ENCODE results near the gene NNMT. TPM values are rescaled to one million over a fixed set of nuclear protein-coding genes. Genes with fewer than 3 reads are reported as not detected.

Gene NNMT
- total and polyA plus RNA-seq, 9 of the 15 experiments (the other 6 are each of a cell fraction or from before 2014, with no cell fraction given), result 6.1 to 15.0 (median 11.2) TPM

DNA sequence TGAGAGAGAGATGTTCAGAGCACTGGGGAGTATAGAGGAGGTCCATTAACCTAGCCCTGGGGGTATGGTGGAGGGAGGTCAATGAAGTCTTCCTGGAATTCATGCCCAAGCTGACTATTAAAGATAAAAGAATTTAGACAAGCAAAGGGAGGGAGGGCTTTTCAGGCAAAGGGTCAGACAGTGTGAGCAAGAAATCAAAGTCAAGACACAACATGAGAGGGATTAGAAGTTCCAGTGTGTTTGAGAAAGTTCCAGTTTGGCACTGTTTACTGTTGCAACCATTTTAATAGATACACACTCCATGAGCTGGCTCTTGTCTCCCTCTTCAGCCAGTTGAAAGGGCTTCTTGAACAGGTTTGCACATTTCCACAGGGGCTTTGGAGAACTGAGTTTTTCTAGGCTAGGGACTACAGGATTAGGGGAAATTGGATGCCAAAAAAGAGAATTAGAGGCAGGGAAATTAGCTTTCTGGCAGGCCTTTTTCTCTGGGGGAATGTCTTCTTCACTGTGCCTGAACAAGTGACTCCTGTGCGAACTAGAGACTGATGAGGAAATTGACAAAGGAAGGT lies 14.7 kb upstream of the NNMT start:
- intact Hi-C loops (cut with micrococcal nuclease) (loop anchor here (2.0 kb wide), 1 partner anchor 119 kb away; the partner anchor contains the start of genes C11orf71 and RBM7), in situ Hi-C loops (cut with MboI) (loop anchor here (10.0 kb wide), 2 partner anchors 483 to 1447 kb away; no protein-coding TSS in a partner anchor)
- ATAC-seq (no peak; the same call in 2 of the 3 replicates), DNase-seq (ENCODE audit: extremely low read depth in 1 of 4, low spot score in 3 of 4) (no peak), FAIRE-seq (no peak)
- Histone ChIP-seq H3K4me1 (replicated peaks in 1 of 2; ENCODE audit: control insufficient read depth in 2 of 2, insufficient read depth in 2 of 2, low read length in 2 of 2) (peaks cover 0 to 4% of the 10 kb centered on the region in 2 experiments; a peak in 1 of 5 replicates), H3K27me3 (ENCODE audit: control insufficient read depth in 2 of 2, insufficient read depth in 2 of 2, low read length in 2 of 2) (peaks cover 3 to 5% of the 10 kb centered on the region in 2 experiments; a peak in 2 of 5 replicates), H3K4me3 (no peak overlapping the region), H3K27ac (ENCODE audit: extremely low read depth, low read depth, low read length) (no peak overlapping the region), H3K79me2 (ENCODE audit: control insufficient read depth, insufficient read depth, low read length) (no peaks in the 10 kb centered on the region), H3K9me3 (replicated peaks; ENCODE audit: control insufficient read depth, insufficient read depth, low read depth, low read length) (no peaks in the 10 kb centered on the region), H2AFZ (ENCODE audit: low read depth, low read length) (no peak overlapping the region; the same call in 1 of the 2 replicates), H3K4me2 (ENCODE audit: insufficient read depth, low read length) (no peak overlapping the region), H3K9me1 (ENCODE audit: control insufficient read depth, insufficient read depth, low read length) (no peaks in the 10 kb centered on the region), H3K9ac (ENCODE audit: insufficient read depth in 1 of 2, low read depth in 2 of 2, low read length in 2 of 2) (no peak overlapping the region), H3K36me3 (ENCODE audit: control insufficient read depth, insufficient read depth, low read length) (no peaks in the 10 kb centered on the region), H4K20me1 (replicated peaks; ENCODE audit: control insufficient read depth, insufficient read depth, low read length) (no peaks in the 10 kb centered on the region)
- POLR2A ChIA-PET, result interaction anchor here (0.8 to 1.0 kb wide), 3 partner anchors 12 to 114 kb away, joined by 3 to 4 read pairs (median 4); no protein-coding TSS in a partner anchor
- no TSS peak for BruUV-seq (replicated peaks)
- CTCF ChIA-PET (ENCODE audit: low intra/inter-chr PET ratio), result interaction anchor here (2.8 kb wide), 1 partner anchor 481 kb away, joined by 16 read pairs; no protein-coding TSS in a partner anchor
- WGBS (ENCODE audit: insufficient coverage, low coverage, missing lambda C conversion rate), result 42% methylated on average over 1 of the region's 1 CpG
- no peak for TF ChIP-seq MEIS2 (IDR thresholded peaks at IDR 0.05; ENCODE audit: partially characterized antibody)
- TF ChIP-seq CBFA2T3 (IDR thresholded peaks at IDR 0.05), result peak; percentile 7; the same call in 1 of the 2 replicates

DNA sequence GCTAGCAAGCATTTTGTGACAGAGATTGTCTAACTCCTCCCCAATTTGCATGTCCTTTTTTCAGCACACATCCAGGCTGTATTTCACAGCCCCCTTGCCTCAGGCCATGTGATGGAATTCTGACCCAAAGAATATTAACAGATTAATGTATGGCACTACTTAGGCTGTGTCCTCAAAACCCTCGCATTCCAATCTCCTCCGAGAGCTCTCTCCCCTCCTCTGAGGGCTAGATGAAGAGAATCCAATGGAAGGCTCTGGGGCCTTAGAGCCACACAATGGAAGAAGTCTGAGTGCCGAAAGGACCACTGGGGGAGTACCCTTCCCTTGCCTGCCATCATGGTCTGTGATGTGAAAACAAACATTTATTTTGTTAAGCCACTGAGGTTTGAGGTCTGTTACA lies 13.7 kb upstream of the NNMT start:
- BruUV-seq (replicated peaks), result no TSS peak
- Histone ChIP-seq H3K9me1 (ENCODE audit: control insufficient read depth, insufficient read depth, low read length) (no peaks in the 10 kb centered on the region), H3K9ac (ENCODE audit: insufficient read depth in 1 of 2, low read depth in 2 of 2, low read length in 2 of 2) (no peak overlapping the region), H3K4me1 (replicated peaks in 1 of 2; ENCODE audit: control insufficient read depth in 2 of 2, insufficient read depth in 2 of 2, low read length in 2 of 2) (peaks cover 0 to 4% of the 10 kb centered on the region in 2 experiments; a peak in 2 of 5 replicates), H3K4me3 (no peak overlapping the region), H3K4me2 (ENCODE audit: insufficient read depth, low read length) (no peak overlapping the region), H2AFZ (ENCODE audit: low read depth, low read length) (no peak overlapping the region), H4K20me1 (replicated peaks; ENCODE audit: control insufficient read depth, insufficient read depth, low read length) (no peaks in the 10 kb centered on the region), H3K9me3 (replicated peaks; ENCODE audit: control insufficient read depth, insufficient read depth, low read depth, low read length) (no peaks in the 10 kb centered on the region), H3K27ac (ENCODE audit: extremely low read depth, low read depth, low read length) (no peak overlapping the region), H3K36me3 (ENCODE audit: control insufficient read depth, insufficient read depth, low read length) (no peaks in the 10 kb centered on the region), H3K27me3 (ENCODE audit: control insufficient read depth in 2 of 2, insufficient read depth in 2 of 2, low read length in 2 of 2) (peaks cover 3 to 5% of the 10 kb centered on the region in 2 experiments; a peak in 2 of 5 replicates), H3K79me2 (ENCODE audit: control insufficient read depth, insufficient read depth, low read length) (no peaks in the 10 kb centered on the region)
- intact Hi-C loops (cut with micrococcal nuclease), result no loop called here
- POLR2A ChIA-PET, result no interaction called here
- CTCF ChIA-PET (ENCODE audit: low intra/inter-chr PET ratio), result no interaction called here
- WGBS (ENCODE audit: insufficient coverage, low coverage, missing lambda C conversion rate), result 15% methylated on average over 3 of the region's 3 CpGs
- DNase-seq (ENCODE audit: extremely low read depth in 1 of 4, low spot score in 3 of 4) (no peak), FAIRE-seq (no peak), ATAC-seq (no peak)
- in situ Hi-C loops (cut with MboI), result loop anchor here (10.0 kb wide), 2 partner anchors 482 to 1448 kb away; no protein-coding TSS in a partner anchor
- TF ChIP-seq ZNF311 (CRISPR knock-in tag; IDR thresholded peaks at IDR 0.05) (no peak), ZNF263 (CRISPR knock-in tag; IDR thresholded peaks at IDR 0.05; ENCODE audit: borderline replicate concordance) (no peak), HEY1 (CRISPR knock-in tag; IDR thresholded peaks at IDR 0.05; ENCODE audit: borderline replicate concordance) (no peak), NR3C1 (CRISPR knock-in tag; IDR thresholded peaks at IDR 0.05) (no peak), CHD2 (IDR thresholded peaks at IDR 0.05; ENCODE audit: low read depth, low read length) (no peak)
- TF ChIP-seq, protein P1, sequence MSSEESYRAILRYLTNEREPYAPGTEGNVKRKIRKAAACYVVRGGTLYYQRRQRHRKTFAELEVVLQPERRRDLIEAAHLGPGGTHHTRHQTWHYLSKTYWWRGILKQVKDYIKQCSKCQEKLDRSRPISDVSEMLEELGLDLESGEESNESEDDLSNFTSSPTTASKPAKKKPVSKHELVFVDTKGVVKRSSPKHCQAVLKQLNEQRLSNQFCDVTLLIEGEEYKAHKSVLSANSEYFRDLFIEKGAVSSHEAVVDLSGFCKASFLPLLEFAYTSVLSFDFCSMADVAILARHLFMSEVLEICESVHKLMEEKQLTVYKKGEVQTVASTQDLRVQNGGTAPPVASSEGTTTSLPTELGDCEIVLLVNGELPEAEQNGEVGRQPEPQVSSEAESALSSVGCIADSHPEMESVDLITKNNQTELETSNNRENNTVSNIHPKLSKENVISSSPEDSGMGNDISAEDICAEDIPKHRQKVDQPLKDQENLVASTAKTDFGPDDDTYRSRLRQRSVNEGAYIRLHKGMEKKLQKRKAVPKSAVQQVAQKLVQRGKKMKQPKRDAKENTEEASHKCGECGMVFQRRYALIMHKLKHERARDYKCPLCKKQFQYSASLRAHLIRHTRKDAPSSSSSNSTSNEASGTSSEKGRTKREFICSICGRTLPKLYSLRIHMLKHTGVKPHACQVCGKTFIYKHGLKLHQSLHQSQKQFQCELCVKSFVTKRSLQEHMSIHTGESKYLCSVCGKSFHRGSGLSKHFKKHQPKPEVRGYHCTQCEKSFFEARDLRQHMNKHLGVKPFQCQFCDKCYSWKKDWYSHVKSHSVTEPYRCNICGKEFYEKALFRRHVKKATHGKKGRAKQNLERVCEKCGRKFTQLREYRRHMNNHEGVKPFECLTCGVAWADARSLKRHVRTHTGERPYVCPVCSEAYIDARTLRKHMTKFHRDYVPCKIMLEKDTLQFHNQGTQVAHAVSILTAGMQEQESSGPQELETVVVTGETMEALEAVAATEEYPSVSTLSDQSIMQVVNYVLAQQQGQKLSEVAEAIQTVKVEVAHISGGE (CRISPR knock-in tag; IDR thresholded peaks at IDR 0.05), result no peak
- TF ChIP-seq, protein P2, sequence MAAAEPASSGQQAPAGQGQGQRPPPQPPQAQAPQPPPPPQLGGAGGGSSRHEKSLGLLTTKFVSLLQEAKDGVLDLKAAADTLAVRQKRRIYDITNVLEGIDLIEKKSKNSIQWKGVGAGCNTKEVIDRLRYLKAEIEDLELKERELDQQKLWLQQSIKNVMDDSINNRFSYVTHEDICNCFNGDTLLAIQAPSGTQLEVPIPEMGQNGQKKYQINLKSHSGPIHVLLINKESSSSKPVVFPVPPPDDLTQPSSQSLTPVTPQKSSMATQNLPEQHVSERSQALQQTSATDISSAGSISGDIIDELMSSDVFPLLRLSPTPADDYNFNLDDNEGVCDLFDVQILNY (CRISPR knock-in tag; IDR thresholded peaks at IDR 0.05), result no peak

All from K562 (cell line).